Measurements from ENCODE around the gene PLXNB2.
"Not testable (repeated sequence)": the region's sequence is repeated elsewhere in the genome, so short reads cannot be mapped to it uniquely, and the experiment has no call there.

Gene PLXNB2, protein sequence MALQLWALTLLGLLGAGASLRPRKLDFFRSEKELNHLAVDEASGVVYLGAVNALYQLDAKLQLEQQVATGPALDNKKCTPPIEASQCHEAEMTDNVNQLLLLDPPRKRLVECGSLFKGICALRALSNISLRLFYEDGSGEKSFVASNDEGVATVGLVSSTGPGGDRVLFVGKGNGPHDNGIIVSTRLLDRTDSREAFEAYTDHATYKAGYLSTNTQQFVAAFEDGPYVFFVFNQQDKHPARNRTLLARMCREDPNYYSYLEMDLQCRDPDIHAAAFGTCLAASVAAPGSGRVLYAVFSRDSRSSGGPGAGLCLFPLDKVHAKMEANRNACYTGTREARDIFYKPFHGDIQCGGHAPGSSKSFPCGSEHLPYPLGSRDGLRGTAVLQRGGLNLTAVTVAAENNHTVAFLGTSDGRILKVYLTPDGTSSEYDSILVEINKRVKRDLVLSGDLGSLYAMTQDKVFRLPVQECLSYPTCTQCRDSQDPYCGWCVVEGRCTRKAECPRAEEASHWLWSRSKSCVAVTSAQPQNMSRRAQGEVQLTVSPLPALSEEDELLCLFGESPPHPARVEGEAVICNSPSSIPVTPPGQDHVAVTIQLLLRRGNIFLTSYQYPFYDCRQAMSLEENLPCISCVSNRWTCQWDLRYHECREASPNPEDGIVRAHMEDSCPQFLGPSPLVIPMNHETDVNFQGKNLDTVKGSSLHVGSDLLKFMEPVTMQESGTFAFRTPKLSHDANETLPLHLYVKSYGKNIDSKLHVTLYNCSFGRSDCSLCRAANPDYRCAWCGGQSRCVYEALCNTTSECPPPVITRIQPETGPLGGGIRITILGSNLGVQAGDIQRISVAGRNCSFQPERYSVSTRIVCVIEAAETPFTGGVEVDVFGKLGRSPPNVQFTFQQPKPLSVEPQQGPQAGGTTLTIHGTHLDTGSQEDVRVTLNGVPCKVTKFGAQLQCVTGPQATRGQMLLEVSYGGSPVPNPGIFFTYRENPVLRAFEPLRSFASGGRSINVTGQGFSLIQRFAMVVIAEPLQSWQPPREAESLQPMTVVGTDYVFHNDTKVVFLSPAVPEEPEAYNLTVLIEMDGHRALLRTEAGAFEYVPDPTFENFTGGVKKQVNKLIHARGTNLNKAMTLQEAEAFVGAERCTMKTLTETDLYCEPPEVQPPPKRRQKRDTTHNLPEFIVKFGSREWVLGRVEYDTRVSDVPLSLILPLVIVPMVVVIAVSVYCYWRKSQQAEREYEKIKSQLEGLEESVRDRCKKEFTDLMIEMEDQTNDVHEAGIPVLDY (N-terminal part only)

DNA sequence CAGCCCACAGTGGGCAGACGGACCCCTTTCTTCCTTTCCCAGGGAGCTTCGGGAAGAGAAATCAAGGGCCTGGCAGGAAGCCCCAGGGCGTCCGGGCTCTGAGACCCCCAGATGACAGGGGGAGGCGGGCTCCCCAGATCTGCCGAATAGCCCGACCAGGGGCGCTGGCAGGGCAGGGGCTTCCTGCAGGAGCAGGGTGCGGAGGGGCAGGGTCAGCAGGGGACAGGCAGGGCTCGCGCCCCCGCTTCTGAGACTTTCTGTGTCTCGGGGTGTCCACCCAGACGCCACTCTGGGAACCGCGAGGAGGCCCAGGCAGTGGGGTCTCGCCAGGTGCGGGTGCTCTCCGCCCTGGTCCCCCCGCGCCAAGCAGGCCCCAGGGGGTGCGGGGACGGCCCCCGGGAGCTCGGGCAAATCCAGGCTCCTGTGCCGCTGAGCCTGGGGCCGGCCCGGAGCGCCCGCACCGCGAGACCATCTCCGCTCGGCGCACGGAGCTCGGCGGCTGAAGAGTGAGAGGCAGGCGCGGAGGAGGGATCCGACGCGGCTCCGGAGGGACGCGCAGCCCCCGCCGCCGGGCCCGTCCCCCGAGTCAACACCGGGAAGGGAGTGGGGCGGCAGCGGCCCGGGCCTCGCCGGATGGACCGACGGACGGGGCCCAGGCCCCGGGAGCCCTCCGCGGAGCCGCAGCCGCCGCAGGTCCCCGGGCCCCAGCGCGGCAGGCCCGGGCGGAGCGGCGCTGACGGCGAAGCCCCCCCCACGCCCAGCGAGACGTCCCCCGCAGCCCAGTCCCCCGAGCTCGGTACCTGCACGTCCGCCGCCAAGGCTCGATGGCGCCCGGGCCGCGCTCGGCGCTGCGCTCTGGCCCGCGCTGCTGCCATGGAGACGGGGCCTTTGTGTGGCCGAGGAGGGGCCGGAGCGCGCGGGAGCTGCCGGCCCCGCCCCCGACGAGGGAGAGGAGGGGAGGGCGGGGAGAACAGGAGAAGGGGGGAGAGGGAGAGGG is at the start of gene PLXNB2:
PLXNB2 (minus strand) TSS at position 894 of the 997 bp plus-strand sequence. CDS start 17,062 bp downstream, outside the sequence.
- peak; percentile 65 for DNase-seq

DNA sequence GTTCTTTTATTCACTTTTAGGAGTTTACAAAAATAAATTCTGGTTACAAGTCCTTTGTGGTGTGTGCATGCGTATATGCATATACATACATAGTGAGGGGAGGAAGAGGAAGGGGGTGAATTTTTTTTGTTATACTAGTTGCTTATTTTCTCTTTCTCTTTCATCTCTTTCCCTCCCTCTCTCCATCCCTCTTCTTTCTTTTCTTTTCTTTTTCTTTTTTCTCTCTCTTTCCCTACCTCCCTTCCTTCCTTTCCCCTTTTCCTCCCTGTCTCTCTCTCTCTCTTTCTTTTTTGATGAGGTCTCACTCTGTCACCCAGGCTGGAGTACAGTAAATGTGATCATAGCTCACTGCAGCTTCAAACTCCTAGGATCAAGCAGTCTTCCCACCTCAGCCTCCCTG is 49.8 kb upstream of the PLXNB2 start:
- no peak for DNase-seq

DNA sequence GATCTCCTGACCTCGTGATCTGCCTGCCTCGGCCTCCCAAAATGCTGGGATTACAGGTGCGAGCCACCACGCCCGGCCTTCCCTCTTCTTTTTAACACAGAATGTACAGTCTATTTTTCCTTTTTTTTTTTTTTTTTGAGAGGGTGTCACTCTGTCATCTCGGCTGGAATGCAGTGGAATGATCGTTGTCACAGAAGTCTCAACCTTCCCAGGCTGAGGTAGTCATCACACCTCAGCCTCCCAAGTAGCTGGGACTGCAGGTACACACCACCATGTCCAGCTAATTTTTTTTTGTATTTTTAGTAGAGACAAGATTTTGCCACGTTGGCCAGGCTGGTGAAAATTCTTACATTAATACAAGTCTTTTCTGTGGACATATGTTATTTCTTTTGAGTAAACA is 48.7 kb upstream of the PLXNB2 start:
- DNase-seq = no peak

DNA sequence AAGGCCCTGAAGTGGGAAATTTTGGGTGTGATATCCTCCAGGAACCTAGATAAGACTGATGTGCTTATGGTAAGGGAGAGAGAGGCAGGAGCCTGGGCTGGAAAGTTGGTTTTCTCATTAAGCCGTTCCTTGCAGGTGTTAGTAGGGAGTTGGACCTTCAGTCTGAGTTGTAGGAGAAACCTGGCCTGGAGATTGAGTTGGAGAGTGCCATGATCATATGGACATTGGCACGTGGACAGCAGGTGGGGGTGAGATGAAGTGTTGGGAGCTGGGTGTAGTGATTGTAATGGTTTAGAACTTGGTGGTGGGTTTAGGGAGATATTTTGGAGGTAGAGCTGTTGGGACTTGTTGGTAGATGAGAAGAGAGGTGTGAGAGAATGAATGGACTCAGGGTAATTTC is 40.6 kb upstream of the PLXNB2 start:
- DNase-seq = no peak

DNA sequence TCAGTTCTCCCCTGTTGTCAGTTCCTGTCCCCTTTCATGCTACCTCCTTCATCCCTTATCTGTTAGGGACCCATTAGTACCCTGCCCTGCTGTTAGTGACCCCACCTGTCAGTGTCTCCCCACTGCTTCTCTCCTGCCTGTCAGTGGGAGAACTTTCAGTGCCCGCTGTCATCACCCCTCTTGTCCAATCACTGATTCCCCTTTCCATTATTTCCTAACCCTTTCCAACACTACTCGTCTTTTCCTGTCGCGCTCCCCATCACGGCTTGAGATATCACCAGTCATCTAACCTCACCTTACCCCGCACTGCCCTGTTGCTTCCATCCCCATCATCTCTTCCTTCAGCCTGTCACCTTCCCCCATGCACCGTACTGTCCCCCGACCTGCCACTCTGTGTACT is 39.7 kb upstream of the PLXNB2 start:
- DNase-seq = no peak

DNA sequence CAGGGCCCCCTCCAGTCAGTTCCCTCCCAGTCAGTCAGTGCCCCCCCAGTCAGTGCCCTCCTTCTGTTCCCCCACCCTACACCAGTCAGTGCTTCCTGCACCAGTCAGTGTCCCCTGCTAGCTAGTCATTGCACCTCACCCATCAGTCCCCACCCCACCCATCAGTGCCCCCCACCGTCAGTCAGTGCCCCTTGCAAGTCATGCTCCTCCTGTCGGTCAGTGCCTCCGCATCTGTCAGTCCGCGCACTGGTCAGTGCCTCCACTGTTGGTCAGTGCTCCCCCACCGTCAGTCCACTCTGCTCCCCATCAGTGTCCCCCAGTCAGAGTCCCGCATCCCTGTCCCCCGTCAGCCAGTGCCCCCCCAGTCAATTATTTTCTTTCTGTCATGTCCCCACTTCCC is 39.0 kb upstream of the PLXNB2 start:
- DNase-seq = no peak

DNA sequence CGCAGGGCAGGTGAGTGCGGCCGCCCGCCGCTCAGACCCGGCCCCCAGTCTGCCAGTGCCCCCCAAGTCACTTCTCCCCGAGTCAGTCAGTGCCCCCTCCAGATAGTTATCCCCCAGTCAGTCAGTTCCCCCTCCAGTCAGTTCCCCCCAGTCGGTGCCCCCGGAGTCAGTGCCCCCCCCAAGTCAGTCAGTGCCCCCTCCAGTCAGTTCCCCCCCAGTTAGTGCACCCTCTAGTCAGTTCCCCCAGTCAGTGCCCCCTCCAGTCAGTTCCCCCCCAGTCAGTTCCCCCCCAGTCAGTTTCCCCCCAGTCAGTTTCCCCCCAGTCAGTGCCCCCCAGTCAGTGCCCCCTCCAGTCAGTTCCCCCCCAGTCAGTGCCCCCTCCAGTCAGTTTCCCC is 36.1 kb upstream of the PLXNB2 start:
- DNase-seq = no peak

DNA sequence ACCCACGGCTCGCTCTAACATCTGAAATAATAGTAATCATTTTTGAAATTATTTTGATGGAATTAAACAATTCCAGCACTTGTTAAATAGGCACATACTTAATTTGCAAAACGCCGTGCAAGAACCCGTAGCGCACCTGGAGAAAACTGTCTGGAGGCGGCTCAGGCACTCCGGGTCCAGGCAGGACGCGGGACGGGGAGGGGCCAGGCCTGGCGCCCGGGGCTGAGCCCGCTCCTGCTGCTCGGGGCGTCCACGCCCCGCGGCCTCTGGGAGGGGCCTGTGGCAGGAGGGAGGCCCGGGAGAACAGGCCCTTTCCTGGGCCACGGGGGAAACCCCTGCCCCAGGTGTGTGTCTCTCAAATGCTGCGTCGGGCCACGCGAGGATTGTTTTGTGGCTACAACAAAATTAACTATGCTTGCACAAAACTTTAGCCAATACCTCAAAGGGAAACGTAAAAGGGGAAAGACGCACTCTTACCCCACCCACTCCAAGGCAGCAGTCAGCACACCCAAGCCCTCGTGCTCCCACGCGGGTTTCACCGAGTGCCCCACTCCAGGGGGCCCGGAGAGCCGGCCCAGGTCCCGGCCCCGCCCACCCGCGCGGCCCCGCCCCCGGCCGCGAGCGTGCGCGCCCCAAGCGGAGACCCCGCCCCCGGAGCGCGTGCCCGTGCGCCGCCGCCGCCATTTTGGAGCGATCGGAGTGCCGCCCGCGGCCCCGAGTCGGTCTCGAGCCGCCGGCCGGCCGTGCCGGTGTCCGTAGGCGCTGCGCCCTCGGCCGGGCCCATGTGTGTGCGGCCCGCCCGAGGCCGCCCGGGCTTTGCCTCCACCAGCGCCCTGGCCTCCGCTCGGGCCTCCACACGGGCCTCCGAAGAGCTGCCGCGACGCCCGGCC is 35.5 kb upstream of the PLXNB2 start, which contains the start of gene PPP6R2:
PPP6R2 (plus strand) TSS at position 677 of the 890 bp plus-strand sequence. CDS start 50,582 bp downstream, outside the sequence.
- DNase-seq = peak; percentile 79

DNA sequence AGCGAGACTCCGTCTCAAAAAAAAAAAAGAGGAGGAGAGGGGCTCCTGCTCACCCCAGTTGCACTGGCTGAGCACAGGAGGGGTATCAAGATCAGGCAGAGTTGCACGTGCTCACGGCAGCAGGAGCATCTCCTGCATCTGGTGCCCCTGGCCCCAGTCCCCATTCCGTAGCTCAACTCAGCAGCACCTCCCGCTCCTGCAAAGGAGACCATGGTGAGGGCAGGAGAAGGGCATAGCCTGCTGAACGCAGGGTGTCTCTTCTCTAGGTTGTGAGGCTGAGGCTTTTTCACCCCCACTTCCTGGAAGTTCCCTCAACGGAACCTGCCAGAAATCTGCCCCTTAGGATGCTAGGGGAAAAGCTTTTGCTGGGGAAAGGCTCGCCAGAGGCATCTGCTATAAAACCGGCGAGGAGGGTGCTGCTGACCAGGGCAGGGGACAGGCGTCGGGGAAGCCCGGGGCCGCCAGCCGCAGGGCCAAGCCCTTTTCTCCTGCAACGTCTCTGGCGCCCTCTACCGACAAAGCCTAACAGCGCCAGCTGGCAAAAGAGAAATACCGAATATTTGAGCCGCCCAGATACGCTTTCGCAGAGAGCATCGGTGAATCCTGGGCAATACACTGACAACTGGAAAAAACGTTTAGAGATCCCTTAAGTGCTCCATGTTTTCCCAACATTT is 34.7 kb upstream of the PLXNB2 start:
- peak; percentile 91 for DNase-seq

DNA sequence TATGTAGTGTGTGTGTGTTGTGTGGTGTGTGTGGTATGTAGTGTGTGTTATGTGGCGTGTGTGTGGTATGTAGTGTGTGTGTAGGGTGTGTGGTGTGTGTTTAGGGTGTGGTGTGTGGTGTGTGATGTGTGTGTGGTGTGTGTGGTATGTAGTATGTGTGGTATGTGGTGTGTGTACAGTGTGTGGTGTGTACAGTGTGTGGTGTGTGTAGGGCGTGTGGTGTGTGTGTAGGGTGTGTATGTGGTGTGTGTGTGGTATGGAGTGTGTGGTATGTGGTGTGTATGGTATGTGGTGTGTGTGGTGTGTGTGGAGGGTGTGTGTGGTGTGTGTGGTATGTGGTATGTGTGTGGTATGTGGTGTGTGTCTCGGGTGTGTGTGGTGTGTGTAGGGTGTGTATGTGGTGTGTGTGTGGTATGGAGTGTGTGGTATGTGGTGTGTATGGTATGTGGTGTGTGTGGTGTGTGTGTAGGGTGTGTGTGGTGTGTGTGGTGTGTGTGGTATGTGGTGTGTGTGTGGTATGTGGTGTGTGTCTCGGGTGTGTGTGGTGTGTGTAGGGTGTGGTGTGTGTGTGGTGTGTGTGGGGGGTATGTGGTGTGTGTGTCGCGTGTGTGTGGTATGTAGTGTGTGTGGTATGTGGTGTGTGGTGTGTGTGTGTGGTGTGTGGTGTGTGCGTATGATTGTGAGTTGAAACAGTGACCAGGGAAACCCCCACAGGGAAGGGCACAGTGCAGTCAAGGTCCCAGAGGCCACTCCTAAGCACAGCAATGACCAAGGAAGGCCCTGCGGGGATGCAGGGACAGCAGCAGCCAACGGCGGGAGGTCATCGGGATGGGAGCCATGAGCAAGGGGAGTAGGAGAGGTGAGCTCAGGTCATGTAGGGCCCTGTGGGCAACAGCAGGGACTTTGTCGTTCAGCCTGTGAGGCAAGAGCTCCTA is 32.8 kb upstream of the PLXNB2 start:
- peak; percentile 17 for DNase-seq

DNA sequence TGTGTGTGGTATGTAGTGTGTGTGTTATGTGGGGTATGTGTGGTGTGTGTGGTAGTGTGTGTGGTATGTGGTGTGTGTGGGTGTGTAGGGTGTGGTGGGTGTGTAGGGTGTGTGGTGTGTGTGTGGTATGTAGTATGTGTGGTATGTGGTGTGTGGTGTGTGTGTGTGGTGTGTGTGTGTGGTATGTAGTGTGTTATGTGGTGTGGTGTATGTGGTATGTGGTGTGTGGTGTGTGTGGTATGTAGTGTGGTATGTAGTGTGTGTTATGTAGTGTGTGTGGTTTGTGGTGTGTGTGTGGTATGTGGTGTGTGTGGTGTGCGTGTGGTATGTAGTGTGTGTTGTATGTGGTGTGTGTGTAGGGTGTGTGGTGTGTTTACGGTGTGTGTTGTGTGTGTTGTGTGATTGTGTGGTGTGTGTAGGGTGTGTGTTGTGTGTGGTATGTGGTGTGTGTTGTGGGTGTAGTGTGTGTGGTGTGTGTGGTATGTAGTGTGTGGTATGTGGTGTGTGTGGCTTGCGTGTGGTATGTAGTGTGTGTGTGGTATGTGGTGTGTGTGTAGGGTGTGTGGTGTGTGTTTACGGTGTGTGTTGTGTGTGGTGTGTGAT is 31.5 kb upstream of the PLXNB2 start:
- DNase-seq = no peak

DNA sequence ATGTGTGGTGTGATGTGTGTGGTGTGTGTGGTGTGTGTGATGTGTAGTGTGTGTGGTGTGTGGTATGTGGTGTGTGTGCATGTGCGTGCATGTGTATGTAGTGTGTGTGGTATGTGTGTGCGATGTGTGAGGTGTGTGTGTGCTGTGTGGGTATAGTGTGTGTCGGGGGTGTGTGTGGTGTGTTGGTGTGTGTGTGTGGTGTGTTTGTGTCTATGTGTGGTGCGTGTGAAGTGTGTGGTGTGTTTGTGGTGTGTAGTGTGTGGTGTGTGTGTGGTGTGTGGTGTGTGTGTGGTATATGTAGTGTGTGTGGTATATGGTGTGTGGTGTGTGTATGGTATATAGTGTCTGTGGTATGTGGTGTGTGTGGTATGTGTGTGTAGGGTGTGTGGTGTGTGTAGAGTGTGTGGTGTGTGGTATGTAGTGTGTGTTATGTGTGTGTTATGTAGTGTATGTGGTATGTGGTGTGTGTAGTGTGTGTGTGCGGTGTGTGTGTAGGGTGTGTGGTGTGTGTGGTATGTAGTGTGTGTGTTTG is 30.7 kb upstream of the PLXNB2 start:
- DNase-seq = no peak

DNA sequence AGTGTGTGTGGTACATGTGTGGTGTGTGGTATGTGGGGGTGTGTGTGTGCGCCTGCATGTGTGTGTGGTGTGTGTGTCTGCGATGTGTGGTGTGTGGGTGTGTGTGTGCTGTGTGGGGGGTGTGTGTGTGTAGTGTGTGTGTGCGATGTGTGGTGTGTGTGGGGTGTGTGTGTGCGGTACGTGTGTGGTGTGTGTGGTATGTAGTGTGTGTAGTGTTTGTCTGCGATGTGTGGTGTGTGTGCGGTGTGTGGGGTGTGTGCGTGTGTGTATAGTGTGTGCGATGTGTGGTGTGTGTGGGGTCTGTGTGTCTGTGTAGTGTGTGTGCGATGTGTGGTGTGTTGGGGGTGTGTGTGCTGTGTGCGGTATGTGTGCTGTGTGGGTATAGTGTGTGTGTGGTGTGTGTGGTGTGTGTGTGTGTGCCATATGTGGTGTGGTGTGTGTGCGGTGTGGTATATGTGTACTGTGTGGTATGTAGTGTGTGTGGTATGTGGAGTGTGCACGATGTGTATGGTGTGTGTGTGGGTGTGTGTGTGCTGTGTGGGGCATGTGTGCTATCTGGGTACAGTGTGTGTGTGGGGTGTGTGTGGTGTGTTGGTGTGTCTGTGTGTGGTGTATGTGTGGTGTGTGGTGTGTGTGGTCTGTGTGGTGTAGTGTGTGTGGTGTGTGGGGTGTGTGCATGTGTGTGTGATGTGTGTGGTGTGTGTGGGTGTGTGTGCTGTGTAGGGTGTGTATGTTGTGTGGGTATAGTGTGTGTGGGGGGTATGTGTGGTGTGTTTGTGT is 30.0 kb upstream of the PLXNB2 start:
- DNase-seq = no peak

DNA sequence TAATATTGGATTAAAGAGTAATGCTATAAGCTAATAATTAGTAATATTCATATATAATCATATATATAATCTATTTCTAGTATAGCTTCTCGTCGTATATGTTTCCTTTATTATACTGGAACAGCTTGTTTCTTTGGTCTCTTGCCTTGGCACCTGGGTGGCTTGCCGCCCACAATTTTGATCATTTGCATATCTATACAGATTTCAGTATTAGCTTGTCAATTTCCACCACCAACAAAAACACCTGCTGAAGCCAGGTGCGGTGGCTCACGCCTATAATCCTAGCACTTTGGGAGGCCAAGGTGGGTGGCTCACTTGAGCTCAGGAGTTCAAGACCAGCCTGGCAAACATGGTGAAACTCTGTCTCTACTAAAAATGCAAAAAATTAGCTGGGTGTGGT is 27.0 kb upstream of the PLXNB2 start:
- not testable (repeated sequence) for DNase-seq

DNA sequence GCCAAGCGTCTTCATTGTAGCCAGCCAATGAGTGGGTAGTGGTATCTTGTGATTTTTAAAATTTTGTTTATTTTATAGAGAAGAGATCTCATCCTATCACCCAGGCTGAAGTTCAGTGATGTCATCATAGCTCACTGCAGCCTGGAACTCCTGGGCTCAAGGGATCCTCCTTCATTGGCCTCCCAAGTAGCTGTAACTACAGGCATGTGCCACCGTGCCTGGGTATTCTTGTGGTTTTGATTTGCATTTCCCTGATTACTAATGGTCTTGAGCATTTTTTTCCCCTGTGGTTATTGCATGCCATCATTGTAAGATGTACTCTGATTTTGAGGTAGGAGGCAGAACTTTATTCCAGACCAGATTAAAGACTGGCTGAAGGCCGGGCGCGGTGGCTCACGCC is 21.8 kb upstream of the PLXNB2 start:
- peak; percentile 14 for DNase-seq

DNA sequence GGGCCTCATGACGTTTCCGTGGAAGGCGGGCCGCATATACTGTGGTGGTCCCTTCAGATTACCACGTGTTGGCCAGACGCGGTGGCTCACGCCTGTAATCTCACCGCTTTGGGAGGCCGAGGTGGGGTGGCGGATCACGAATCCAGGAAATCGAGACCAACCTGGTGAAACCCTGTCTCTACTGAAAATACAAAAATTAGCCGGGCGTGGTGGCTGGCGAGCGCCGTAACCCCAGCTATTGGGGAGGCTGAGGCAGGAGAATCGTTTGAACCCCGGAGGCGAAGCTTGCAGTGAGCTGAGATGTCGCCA is 20.2 kb upstream of the PLXNB2 start:
- DNase-seq = no peak

DNA sequence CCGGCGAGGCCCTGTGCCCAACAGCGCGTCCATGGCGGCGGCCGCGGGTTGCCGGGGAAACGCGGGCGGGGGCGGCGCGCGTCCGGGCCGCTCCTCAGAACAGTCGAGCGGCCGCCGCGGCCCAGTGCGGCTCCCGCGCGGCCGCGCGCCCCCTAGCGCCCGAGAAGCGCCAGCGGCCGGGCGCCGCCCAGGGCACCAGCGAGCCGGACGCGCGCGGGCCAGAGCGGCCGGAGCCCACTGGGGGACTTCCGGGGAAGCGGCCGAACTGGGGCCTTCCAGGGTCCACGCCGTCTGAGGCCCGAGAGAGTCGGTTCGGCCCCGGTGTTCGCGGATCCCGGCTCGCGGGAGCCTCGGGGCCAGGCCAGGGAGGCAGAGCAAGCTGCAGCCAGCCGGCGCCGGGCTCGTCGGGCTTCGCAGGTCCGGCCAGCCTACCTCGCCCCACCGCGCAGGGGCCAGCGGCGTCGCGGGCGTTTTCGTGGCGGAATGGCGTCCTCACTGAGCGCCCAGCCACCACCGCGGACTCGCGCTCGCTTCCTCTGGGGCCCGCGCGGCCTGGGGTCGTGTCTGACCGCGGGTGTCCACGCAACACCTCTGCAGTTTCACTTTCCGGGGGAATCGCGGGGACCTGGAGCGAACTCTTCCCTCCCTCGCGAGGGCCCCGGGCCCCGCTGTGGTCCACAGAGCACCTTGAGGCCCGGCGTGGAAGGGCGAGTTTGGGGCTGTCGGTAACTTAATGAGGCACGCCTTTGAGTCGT is 19.7 kb upstream of the PLXNB2 start, which contains the start of gene DENND6B:
DENND6B (minus strand) TSS at position 57 of the 755 bp plus-strand sequence; CDS start at position 33, 24 bp downstream.
- DNase-seq = peak; percentile 71

All from hematopoietic multipotent progenitor cell treated with erythropoietin and hydrocortisone succinate and interleukin-3 and kit ligand, for 8 days (in vitro differentiated cells).